GM23338 (cell line): ENCODE measurements around the gene SLC9A4. TPM values are rescaled to one million over a fixed set of nuclear protein-coding genes. Genes with fewer than 3 reads are reported as not detected.

Source experiments
- ATAC-seq: fragments of 200-7000 bp; cut with Tn5 transposase; 3 replicates; pipeline ENCODE4 v1.9.1; 2020
- DNase-seq: peaks from one replicate; pipeline ENCODE4 v3.0.0-alpha.2; 2015; ENCODE audit warnings: low spot score
- H2AFZ ChIP-seq: fragments of 200-600 bp; sonication (generic); 2 replicates; pipeline ENCODE4 v1.8.0; 2016; ENCODE audit warnings: antibody characterized with exemption, mild to moderate bottlenecking, moderate library complexity
- H3F3A ChIP-seq: fragments of 200-600 bp; sonication (generic); replicated peaks from 2 replicates; pipeline ENCODE4 v1.8.0; 2017; ENCODE audit warnings: antibody characterized with exemption, mixed run types, low read depth
- H3K27ac ChIP-seq: fragments of 200-600 bp; sonication (generic); 2 replicates; pipeline ENCODE4 v1.6.1; 2016; ENCODE audit warnings: low read depth
- H3K27me3 ChIP-seq: fragments of 200-600 bp; sonication (generic); 2 replicates; pipeline ENCODE4 v1.8.0; 2016; ENCODE audit warnings: mild to moderate bottlenecking, mixed run types, moderate library complexity; ENCODE audit not compliant: insufficient read depth
- H3K36me3 ChIP-seq: fragments of 200-600 bp; sonication (generic); 2 replicates; pipeline ENCODE4 v1.8.0; 2016; ENCODE audit warnings: mild to moderate bottlenecking; ENCODE audit not compliant: insufficient read depth
- H3K4me1 ChIP-seq: fragments of 200-600 bp; sonication (generic); 2 replicates; pipeline ENCODE4 v1.8.0; 2016; ENCODE audit warnings: mild to moderate bottlenecking, moderate library complexity; ENCODE audit not compliant: insufficient read depth
- H3K4me2 ChIP-seq: fragments of 200-600 bp; sonication (generic); 2 replicates; pipeline ENCODE4 v1.7.1; 2017; ENCODE audit warnings: mixed run types
- H3K4me3 ChIP-seq: fragments of 200-600 bp; sonication (generic); 2 replicates; pipeline ENCODE4 v1.6.1; 2016; ENCODE audit warnings: mixed run types
- H3K79me2 ChIP-seq: fragments of 200-600 bp; sonication (generic); replicated peaks from 2 replicates; pipeline ENCODE4 v1.8.0; 2017; ENCODE audit warnings: mild to moderate bottlenecking; ENCODE audit not compliant: insufficient read depth
- H3K9me2 ChIP-seq: fragments of 200-600 bp; sonication (generic); 2 replicates; pipeline ENCODE4 v1.8.0; 2017; ENCODE audit not compliant: insufficient read depth
- H4K20me1 ChIP-seq: fragments of 200-600 bp; sonication (generic); replicated peaks from 2 replicates; pipeline ENCODE4 v1.8.0; 2017; ENCODE audit warnings: mild to moderate bottlenecking; ENCODE audit not compliant: insufficient read depth
- H3K27ac Mint-ChIP-seq: 2 replicates; pipeline ENCODE4 v1.8.0; 2020; ENCODE audit warnings: inconsistent platforms, mild to moderate bottlenecking, moderate library complexity, mixed read lengths
- H3K27me3 Mint-ChIP-seq: 3 replicates; pipeline ENCODE4 v1.8.0; 2022; ENCODE audit warnings: low read depth, mild to moderate bottlenecking, moderate library complexity, mixed read lengths, inconsistent platforms; ENCODE audit not compliant: insufficient read depth, poor library complexity
- H3K36me3 Mint-ChIP-seq: 3 replicates; pipeline ENCODE4 v1.8.0; 2021; ENCODE audit warnings: low read depth, mild to moderate bottlenecking, inconsistent platforms, moderate library complexity, mixed read lengths
- H3K4me1 Mint-ChIP-seq: 3 replicates; pipeline ENCODE4 v1.8.0; 2020; ENCODE audit warnings: mild to moderate bottlenecking, inconsistent platforms, mixed read lengths
- H3K4me3 Mint-ChIP-seq: 3 replicates; pipeline ENCODE4 v1.8.0; 2021; ENCODE audit warnings: moderate library complexity, mild to moderate bottlenecking, inconsistent platforms, mixed read lengths
- H3K9me3 Mint-ChIP-seq: 3 replicates; pipeline ENCODE4 v1.8.0; 2020; ENCODE audit warnings: moderate library complexity, mild to moderate bottlenecking, inconsistent platforms, mixed read lengths
- CREB1 ChIP-seq: fragments of 250-450 bp; sonication (Bioruptor Pico); IDR thresholded peaks from 2 replicates; pipeline ENCODE4 v1.5.0; 2020; ENCODE audit warnings: low read depth, mild to moderate bottlenecking, moderate library complexity
- CTCF ChIP-seq, 2 experiments: fragments of 200-600 bp in 1 of 2; sonication (generic) in 1 of 2; conservative IDR thresholded peaks; 2 replicates each; pipeline versions ENCODE4 v1.5.1 to v1.6.1; 2016 to 2017; ENCODE audit warnings: antibody characterized with exemption in 2 of 2, low read depth in 2 of 2, mild to moderate bottlenecking in 2 of 2, moderate library complexity in 1 of 2
- ETS1 ChIP-seq: IDR thresholded peaks from 2 replicates; pipeline ENCODE4 v1.6.1; 2016; ENCODE audit warnings: antibody characterized with exemption
- EZH2 ChIP-seq: fragments of 200-600 bp; sonication (generic); IDR thresholded peaks from one replicate; pipeline ENCODE4 v1.8.0; 2017; ENCODE audit warnings: antibody characterized with exemption, mild to moderate bottlenecking, low read depth; ENCODE audit not compliant: unreplicated experiment
- EZH2phosphoT487 ChIP-seq: fragments of 200-600 bp; sonication (generic); IDR thresholded peaks from one replicate; pipeline ENCODE4 v1.8.1; 2018; ENCODE audit warnings: antibody characterized with exemption; ENCODE audit not compliant: unreplicated experiment
- JUNB ChIP-seq: IDR thresholded peaks from one replicate; pipeline ENCODE4 v1.6.1; 2016; ENCODE audit warnings: antibody characterized with exemption; ENCODE audit not compliant: unreplicated experiment
- NANOG ChIP-seq: IDR thresholded peaks from 2 replicates; pipeline ENCODE4 v1.6.1; 2016; ENCODE audit warnings: antibody characterized with exemption, borderline replicate concordance
- POLR2AphosphoS5 ChIP-seq: IDR thresholded peaks from 2 replicates; pipeline ENCODE4 v1.6.1; 2016; ENCODE audit warnings: antibody characterized with exemption, low read depth
- REST ChIP-seq: IDR thresholded peaks from one replicate; pipeline ENCODE4 v1.6.1; 2018; ENCODE audit warnings: antibody characterized with exemption; ENCODE audit not compliant: unreplicated experiment
- STAT1 ChIP-seq: IDR thresholded peaks from one replicate; pipeline ENCODE4 v1.6.1; 2016; ENCODE audit warnings: antibody characterized with exemption; ENCODE audit not compliant: unreplicated experiment
- ZNF114 ChIP-seq: fragments of 250-450 bp; sonication (Bioruptor Pico); IDR thresholded peaks from 2 replicates; pipeline ENCODE4 v1.5.0; 2020; ENCODE audit warnings: mild to moderate bottlenecking, moderate library complexity
- ZNF331 ChIP-seq: fragments of 250-450 bp; sonication (Bioruptor Pico); IDR thresholded peaks from 2 replicates; pipeline ENCODE4 v1.5.0; 2020; ENCODE audit warnings: low read depth, mild to moderate bottlenecking, moderate library complexity
- ZNF462 ChIP-seq: fragments of 250-450 bp; sonication (Bioruptor Pico); IDR thresholded peaks from 2 replicates; pipeline ENCODE4 v1.5.0; 2020; ENCODE audit warnings: mild to moderate bottlenecking, moderate library complexity
- polyA plus RNA-seq: library from polyadenylated mRNA; unstranded; fragments of >200 nt; fragmentation: Nextera tagmentation; extraction: Ambion mirVana; gene quantifications from 2 replicates; pipeline ENCODE4 v1.2.1, GENCODE V29; 2016
- total RNA-seq: library from RNA; depleted of rRNA; stranded (reverse); fragments of >200 nt; shearing (Covaris generic); gene quantifications from 2 replicates; pipeline ENCODE4 v1.2.3, GENCODE V29; 2014

The SLC9A4 gene
- total and polyA plus RNA-seq, 2 experiments from 2014 or later: not detected

GRCh38 chr2:102513355-102513939 lies 40.4 kb downstream of the SLC9A4 start:
- H2AFZ ChIP-seq: peak overlapping the region; percentile 1; the same call in 1 of the 2 replicates

More at GRCh38 chr2:102513355-102513939, 40.4 kb downstream of the SLC9A4 start:
- Histone ChIP-seq H4K20me1 (no peaks in the 10 kb centered on the region), H3K4me2 (no peak overlapping the region), H3K36me3 (no peaks in the 10 kb centered on the region), H3K79me2 (no peaks in the 10 kb centered on the region), H3K4me1 (0 out of 2 replicates have a peak, but pooled peaks cover 6% of the 10 kb centered on the region), H3K27ac (no peak overlapping the region), H3F3A (no peaks in the 10 kb centered on the region), H3K9me2 (peaks cover 25% of the 10 kb centered on the region; the same call in 1 of the 2 replicates), H3K27me3 (no peaks in the 10 kb centered on the region), H3K4me3 (no peak overlapping the region)
- Mint-ChIP-seq H3K27ac (no peak overlapping the region), H3K4me1 (peaks cover 12% of the 10 kb centered on the region; the same call in 2 of the 3 replicates), H3K9me3 (peaks cover 3% of the 10 kb centered on the region; the same call in 2 of the 3 replicates), H3K4me3 (no peak overlapping the region), H3K36me3 (no peaks in the 10 kb centered on the region; the same call in 2 of the 3 replicates), H3K27me3 (peaks cover 2% of the 10 kb centered on the region)
- DNase-seq: no peak
- TF ChIP-seq EZH2 (no peak), ETS1 (no peak), REST (no peak), NANOG (no peak), ZNF331 (CRISPR knock-in tag) (no peak), EZH2phosphoT487 (no peak), ZNF114 (no peak), ZNF462 (CRISPR knock-in tag) (no peak), CREB1 (CRISPR knock-in tag) (no peak), POLR2AphosphoS5 (no peak), JUNB (no peak), CTCF (conservative IDR thresholded peaks at IDR 0.05; ENCODE audit: low read depth in 2 of 2) (no peak), STAT1 (no peak)
- ATAC-seq: no peak
